ENCODE data around the gene ACACA.

The ACACA gene

GRCh38 chr17:37340804-37341203 lies 65.8 kb downstream of the ACACA start:
- no peak for DNase-seq

GRCh38 chr17:37339321-37339720 lies 67.3 kb downstream of the ACACA start:
- DNase-seq, result no peak

- DNase-seq, result no peak
Observed at GRCh38 chr17:37338847-37339246, 67.8 kb downstream of the ACACA start.

GRCh38 chr17:37327341-37328090 lies 79.1 kb downstream of the ACACA start:
- DNase-seq, result no peak

- no peak for DNase-seq
Observed at GRCh38 chr17:37322826-37323561, 83.6 kb downstream of the ACACA start.

- no peak for DNase-seq
Observed at GRCh38 chr17:37322106-37322505, 84.5 kb downstream of the ACACA start.

- DNase-seq, result no peak
Observed at GRCh38 chr17:37318931-37319594, 87.6 kb downstream of the ACACA start.

GRCh38 chr17:37317867-37318266 lies 88.8 kb downstream of the ACACA start:
- DNase-seq, result no peak

- DNase-seq, result no peak
Observed at GRCh38 chr17:37315601-37316000, 91.0 kb downstream of the ACACA start.

GRCh38 chr17:37312137-37312923 lies 94.3 kb downstream of the ACACA start:
- no peak for DNase-seq

GRCh38 chr17:37310940-37311339 lies 95.7 kb downstream of the ACACA start:
- DNase-seq, result no peak

- no peak for DNase-seq
Observed at GRCh38 chr17:37309051-37309450, 97.6 kb downstream of the ACACA start.

GRCh38 chr17:37305406-37305905 lies 101.2 kb downstream of the ACACA start:
- no peak for DNase-seq

GRCh38 chr17:37301288-37301687 lies 105.3 kb downstream of the ACACA start:
- no peak for DNase-seq

GRCh38 chr17:37300683-37301082 lies 106.0 kb downstream of the ACACA start:
- no peak for DNase-seq

GRCh38 chr17:37299257-37299980 lies 107.2 kb downstream of the ACACA start:
- no peak for DNase-seq

- no peak for DNase-seq
Observed at GRCh38 chr17:37295888-37296287, 110.7 kb downstream of the ACACA start.

- no peak for DNase-seq
Observed at GRCh38 chr17:37294888-37295287, 111.7 kb downstream of the ACACA start.

GRCh38 chr17:37293770-37294169 lies 112.9 kb downstream of the ACACA start:
- DNase-seq, result no peak

- DNase-seq, result no peak
Observed at GRCh38 chr17:37292429-37293139, 114.1 kb downstream of the ACACA start.

- no peak for DNase-seq
Observed at GRCh38 chr17:37291351-37291750, 115.3 kb downstream of the ACACA start.

Measured in stimulated activated naive CD4-positive, alpha-beta T cell (primary cell).